Fibroblast of skin of left quadriceps (primary cell): ENCODE results near the gene ZFP1.
A peak's percentile ranks its signal among the peaks of the same experiment; 100 is the strongest.
"Not testable (repeated sequence)": the region's sequence is repeated elsewhere in the genome, so short reads cannot be mapped to it uniquely, and the experiment has no call there.

Experiments
- DNase-seq, 2 experiments: peaks; one replicate each; pipeline ENCODE4 v3.0.0-alpha.2; 2013; ENCODE audit warnings: low read depth in 2 of 2

ZFP1 gene

DNA sequence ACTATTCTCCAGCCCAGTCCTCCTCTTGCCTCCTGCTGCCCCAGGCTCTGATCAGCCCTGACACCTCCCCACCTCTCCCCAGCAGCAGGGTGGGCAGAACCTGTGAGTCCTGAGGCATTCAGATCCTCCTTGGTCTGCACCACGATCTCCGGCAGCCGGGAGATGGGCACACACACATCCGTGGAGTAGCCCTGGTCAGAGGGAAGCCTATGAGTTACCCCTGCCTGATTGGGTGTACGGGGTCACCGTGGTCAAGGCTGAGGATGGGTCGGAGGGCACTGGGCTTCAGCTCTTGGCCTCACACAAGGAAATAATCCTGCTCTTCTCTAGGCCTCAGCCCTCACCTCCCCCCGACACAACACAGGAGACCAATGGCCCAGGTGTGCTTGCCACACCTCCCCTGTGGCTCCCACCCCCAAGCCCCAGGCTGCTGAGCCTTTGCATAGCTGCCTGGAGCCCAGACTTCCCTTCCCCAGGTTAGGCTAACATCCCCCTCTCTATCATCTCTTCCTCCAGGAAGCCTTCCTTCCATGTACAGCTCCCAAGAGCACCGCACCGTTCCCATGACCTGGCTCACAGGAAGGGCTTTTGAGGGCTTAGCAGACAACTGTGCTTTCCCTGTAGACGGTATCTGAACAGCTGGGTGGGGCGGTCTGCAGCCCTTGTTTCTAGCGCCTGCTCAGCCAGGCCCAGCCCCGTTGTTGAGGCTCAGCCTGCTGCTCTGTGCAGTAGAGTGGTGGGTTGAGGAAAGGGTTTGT lies 35.4 kb upstream of the ZFP1 start:
- no peak for DNase-seq

- no peak for DNase-seq
Measured at GRCh38 chr16:75113541-75114121, 34.7 kb upstream of the ZFP1 start.

- no peak for DNase-seq
Measured at GRCh38 chr16:75114179-75114945, 34.0 kb upstream of the ZFP1 start.

GRCh38 chr16:75114946-75115825 lies 33.1 kb upstream of the ZFP1 start:
- no peak for DNase-seq

GRCh38 chr16:75116081-75116910 lies 32.0 kb upstream of the ZFP1 start, which contains the start of gene LDHD:
LDHD (minus strand) TSS chr16:75116780; CDS start chr16:75116720, 60 bp downstream.
- no peak for DNase-seq

DNA sequence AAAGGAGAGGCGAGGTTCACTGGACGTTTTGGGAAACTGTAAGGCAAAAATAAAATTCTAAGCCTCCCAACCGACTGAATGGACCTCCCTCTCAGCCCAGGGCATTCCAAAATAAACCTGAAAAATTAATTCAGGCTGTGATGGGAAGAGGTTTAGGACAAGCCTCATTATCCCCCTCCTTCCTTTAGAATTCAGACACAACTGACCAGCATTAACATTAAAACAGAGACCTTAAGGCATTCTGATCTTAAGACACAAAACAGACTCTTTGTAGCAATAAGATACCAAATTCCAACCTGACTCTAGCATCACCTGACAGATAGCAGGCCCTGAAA lies 31.4 kb upstream of the ZFP1 start:
- no peak for DNase-seq

GRCh38 chr16:75118943-75119539 lies 29.3 kb upstream of the ZFP1 start:
- DNase-seq = no peak

DNA sequence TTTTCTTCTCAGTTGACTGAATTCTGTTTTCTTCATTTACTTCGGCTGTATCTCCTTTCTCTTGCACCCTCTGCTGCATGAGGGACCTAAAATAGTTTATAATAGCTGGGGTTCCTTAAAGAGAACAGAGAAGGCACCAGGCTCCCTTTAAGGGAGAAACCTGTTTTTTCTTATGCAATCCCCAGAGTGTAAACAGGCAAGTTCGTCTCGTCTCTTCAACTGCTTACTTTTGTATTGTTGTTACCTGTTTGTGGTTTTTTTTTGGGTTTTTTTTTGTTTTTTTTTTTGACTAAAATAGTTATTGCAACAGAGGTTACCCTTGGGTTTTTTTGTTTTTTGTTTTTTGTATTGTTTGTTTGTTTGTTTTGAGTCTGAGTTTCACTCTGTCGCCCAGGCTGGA lies 28.1 kb upstream of the ZFP1 start:
- no peak for DNase-seq

- no peak for DNase-seq
Measured at GRCh38 chr16:75121949-75122568, 26.3 kb upstream of the ZFP1 start.

GRCh38 chr16:75122609-75123008 lies 25.7 kb upstream of the ZFP1 start:
- no peak for DNase-seq

DNA sequence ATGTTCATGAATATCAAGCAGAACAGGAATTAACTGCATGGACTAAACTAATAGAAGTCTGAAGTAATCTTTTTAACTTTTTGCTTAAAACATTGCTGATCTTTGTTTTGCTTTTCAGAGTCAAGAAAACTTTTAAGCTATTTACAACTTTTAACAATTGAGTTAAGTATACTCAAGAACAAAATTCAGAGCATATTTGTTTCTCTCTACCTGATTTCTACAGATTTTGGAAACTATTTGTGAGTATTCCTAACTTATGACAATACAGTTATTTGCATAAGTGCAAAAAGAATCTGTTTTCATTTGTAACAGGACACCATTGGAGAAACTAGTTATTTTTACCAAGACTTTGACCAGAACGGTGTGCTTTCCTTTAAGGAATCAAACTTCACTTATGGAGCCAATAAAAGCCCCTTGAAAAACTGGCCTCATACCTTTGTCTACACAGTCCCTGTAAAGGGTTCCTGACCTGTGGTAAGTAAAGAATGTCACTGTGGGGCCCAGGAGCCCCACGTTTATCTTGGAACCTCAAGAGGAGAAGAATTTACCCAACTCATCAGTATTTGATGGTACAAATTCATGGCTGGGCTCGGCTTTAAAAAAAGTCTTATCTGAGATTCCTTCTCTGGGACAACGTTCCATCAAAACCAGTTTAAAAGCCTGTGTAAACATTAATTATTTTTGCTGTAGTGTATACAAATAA lies 20.5 kb upstream of the ZFP1 start:
- no peak for DNase-seq

DNA sequence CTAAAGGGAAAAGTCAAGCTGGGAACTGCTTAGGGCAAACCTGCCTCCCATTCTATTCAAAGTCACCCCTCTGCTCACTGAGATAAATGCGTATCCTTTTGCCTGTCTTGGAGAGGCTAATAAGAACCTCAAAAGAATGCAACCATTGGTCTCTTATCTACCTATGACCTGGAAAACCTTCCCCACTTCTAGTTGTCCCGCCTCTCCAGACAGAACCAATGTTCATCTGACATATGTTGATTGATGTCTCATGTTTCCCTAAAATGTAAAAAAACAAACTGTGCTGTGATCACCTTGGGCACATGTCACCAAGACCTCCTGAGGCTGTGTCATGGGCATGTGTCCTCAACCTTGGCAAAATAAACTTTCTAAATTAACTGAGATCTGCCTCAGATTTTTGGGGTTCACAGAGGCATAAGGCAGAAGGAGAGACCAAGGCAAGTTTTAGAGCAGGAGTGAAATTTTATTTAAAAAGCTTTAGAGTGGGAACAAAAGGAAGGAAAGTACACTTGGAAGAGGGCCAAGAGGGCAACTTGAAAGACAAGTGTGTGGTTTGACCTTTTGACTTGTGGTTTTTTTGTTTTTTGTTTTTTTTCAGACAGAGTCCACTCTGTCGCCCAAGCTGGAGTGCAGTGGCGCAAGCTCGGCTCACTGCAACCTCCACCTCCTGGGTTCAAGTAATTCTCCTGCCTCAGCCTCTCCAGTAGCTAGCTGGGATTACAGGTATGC lies 18.7 kb upstream of the ZFP1 start:
- DNase-seq = not testable (repeated sequence)

DNA sequence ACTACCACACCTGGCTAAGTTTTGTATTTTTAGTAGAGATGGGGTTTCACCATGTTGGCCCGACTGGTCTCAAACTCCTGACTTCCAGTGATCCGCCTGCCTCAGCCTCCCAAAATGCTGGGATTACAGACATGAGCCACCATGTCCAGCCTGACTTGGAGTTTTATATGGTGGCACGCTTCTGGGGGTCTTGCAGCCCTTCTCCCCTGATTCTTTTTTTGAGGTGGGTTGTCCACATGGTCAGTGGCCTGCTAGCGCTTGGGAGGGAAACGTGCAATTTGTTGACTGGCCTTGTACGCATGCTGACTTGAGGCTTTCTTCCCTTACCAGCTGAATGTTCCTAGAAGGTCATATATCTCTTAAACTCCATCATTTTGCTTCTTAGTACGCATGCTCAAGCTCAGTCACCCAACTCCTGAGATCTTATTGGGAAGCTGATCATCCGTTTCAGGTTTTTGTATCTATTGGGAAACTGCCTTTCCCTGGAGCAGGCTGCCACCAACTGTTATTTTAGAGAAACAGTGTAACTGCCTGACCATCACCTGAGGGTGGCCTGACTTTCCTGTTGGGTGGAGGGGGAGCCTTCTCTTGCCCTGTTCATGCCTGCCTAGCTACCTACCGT lies 18.1 kb upstream of the ZFP1 start:
- no peak for DNase-seq

DNA sequence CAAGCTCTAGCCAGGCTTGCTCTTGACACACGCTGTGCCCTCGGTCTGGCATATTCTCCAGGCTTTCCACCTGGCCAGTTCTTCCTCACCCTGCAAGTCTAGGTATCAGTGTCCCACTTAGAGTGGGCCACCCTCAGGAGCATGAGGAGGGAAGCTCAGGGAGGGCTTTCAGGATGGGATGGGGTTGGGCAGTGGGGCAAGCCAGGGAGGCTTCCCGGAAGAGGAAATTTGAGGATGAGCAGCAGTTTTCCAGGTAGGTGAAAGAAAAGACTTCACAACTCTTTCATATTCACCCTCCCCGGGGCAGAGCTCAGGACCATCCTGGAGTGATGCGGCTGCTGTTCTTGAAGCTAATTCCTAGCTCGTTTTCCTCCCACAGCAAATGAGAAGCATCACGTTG lies 17.2 kb upstream of the ZFP1 start:
- no peak for DNase-seq

- DNase-seq = no peak
Measured at GRCh38 chr16:75138233-75138632, 10.1 kb upstream of the ZFP1 start.

DNA sequence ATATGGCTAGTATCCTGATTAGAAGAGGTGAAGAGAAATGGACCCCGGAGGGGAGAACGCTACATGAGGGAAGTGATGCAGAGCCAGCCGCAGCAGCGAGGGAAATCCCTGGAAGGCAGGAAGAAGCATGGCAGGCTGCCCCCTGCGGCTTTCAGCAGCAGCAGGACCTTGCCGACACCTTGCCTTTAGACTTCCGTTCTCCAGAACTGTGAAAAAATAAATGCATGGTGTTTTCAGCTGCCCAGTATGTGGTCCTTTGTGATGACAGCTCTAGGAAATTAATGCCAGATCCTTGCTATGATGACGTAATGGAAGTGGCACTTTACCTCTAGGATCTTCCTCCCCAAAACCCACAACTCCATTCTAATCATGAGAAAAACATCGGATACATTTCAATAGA lies 9.7 kb upstream of the ZFP1 start:
- DNase-seq = peak; percentile 40 to 41

- no peak for DNase-seq
Measured at GRCh38 chr16:75139498-75139897, 8.8 kb upstream of the ZFP1 start.

DNA sequence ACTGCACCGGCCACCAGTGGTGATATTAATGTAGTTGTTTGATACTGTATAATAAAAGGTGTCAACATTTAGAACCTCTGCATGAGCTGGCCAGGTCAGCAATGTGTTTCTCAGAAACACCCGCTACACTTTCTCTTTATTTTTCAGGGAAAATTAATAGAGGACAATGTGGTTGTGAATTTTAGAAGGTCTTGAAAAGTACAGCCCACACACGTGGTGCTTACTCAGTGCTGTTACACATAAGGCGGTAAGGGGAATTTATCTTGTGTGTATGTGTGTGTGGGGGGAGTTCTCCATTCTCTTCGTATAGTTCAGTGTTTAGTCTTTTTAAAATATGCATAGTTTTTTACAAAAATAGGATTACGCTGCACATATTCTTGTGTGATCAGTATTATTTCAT lies 4.4 kb upstream of the ZFP1 start:
- no peak for DNase-seq

DNA sequence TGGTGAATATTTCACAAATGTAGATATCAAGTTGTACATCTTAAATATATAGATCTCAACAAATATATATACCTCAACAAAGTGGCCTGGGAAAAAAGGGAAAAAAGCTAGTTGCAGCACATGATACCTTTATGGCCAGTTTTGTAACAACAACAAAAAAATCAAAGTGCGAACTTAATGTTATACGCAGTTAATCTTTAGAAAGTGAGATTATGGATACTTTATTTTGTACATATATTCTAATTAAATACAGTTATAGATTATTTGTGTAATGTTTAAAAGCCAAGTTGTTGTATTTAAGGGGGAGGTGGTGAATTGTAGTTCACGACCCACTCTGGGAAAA lies 385 bp upstream of the ZFP1 start:
- DNase-seq = no peak
